ENCODE data around the gene GALNS. TPM values are rescaled to one million over a fixed set of nuclear protein-coding genes. Genes with fewer than 3 reads are reported as not detected.

The GALNS gene
- total RNA-seq, 1 donor from 2014 or later, result 38.9 TPM

DNA sequence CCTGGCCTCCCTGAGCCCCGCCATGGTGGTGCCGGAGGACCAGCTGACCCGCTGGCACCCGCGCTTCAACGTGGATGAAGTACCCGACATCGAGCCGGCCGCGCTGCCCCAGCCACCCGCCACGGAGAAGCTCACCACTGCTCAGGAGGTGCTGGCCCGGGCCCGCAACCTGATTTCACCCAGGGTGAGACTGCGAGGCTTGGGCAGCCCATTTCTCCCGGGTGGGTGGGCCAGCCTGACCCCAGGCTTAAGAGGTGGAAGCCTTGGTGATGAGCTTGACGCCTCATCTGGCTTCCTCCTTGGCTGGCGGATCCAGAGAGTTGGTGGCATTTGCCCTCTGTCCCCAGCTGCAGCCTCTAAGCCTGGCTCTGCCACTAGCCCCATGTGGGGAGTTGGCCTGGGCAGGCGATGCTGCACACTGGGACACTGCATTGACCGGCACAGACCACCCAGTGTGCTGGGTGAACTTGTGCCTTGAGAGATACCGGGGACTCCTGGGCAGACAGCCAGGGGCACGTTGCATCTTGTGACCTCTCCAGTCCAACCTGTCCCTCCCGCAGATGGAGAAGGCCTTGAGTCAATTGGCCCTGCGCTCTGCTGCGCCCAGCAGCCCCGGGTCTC lies 50.1 kb downstream of the GALNS start:
- intact Hi-C loops (cut with micrococcal nuclease), result no loop called here

DNA sequence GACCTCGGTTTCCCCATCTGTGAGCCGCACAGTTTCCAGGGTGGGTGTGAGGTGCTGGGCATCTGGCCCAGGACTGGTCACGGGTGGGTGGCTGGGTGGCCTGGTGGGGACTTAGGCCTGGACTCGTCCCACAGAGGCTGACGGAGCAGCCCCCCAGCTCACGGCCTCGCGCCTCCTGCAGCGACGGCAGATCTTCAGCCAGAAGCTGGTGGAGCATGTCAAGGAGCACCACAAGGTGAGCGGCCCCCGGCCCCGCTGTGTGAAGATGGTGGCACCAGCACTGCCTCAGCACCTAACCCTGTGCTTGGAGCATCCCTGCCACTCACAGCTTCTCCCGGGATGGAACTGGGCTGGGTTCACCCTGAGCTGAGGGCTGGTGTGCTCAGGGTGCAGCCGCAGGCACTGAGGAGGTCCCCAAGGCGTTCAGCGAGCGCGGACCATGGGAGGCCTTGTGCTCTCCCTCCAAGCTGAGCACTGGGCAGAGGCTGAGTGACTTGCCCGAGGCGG lies 50.8 kb downstream of the GALNS start:
- intact Hi-C loops (cut with micrococcal nuclease), result no loop called here

DNA sequence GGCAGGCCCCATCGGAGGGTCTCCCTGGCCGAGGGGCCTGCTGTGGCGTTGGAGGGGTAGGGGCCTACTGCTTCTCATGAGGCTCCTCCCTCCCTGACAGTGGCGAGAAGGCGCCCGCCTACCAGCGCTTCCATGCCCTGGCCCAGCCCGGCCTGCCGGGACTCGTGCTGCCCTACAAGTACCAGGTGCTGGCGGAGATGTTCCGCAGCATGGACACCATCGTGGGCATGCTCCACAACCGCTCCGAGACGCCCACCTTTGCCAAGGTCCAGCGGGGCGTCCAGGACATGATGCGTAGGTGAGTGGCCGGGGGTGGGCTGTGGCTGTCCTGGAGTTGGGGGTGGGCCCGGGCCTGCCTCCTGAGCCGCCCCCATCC lies 51.4 kb downstream of the GALNS start:
- intact Hi-C loops (cut with micrococcal nuclease), result no loop called here

DNA sequence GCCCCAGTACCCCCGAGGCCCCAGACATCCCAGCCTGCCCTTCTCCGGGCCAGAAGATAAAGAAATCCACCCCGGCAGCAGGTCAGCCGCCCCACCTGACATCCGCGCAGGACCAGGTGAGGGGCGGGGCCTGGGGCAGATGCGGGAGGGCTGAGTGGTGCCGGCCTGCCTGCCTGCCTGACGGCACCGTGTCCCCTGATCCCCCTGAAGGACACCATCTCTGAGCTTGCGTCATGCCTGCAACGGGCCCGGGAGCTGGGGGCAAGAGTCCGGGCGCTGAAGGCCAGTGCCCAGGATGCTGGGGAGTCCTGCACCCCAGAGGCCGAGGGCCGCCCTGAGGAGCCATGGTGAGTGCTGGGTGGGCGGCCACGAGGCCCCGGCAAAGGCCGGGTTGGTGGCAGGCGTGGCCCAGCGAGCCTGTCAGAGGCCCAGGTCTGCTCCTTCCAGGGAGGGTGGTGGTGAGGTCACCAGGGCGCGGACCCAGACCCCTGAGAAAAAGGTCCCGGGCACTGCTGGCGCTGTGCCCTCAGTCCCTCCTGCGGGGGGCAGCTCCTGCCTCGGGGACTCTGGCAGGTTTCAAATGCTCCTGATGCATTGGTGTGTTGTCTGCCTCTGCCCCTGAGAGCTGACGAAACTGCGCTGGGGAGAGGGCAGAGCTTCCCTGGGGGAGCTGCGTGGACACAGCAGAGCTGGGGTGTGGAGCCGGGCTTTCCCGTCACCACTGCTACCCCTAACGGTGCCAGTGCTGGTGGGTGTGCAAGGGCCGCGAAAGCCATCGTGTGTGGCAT lies 52.0 kb downstream of the GALNS start:
- intact Hi-C loops (cut with micrococcal nuclease), result loop anchor here (5.0 kb wide), 3 partner anchors 62 to 232 kb away; partner anchors contain the start of gene ZC3H18

DNA sequence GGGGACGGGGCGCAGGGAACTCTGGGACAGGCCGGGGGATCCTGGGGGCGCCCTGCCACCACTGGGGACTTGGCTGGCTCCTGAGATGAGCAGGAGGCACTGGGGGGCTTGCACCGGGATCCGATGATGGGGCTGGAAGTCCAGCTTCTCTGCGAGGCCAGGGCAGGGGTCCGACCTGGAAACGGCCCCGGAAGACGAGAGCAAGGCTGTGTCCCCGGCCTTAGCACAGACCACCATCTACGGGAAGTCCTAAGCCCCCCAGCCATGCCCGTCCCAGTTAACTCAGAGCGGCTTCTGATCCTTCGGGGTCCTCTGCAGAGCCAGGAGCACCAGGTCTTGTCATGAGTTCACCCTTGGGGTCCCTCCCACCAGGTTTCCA lies 52.6 kb downstream of the GALNS start:
- intact Hi-C loops (cut with micrococcal nuclease), result loop anchor here (5.0 kb wide), 3 partner anchors 62 to 232 kb away; partner anchors contain the start of gene ZC3H18

DNA sequence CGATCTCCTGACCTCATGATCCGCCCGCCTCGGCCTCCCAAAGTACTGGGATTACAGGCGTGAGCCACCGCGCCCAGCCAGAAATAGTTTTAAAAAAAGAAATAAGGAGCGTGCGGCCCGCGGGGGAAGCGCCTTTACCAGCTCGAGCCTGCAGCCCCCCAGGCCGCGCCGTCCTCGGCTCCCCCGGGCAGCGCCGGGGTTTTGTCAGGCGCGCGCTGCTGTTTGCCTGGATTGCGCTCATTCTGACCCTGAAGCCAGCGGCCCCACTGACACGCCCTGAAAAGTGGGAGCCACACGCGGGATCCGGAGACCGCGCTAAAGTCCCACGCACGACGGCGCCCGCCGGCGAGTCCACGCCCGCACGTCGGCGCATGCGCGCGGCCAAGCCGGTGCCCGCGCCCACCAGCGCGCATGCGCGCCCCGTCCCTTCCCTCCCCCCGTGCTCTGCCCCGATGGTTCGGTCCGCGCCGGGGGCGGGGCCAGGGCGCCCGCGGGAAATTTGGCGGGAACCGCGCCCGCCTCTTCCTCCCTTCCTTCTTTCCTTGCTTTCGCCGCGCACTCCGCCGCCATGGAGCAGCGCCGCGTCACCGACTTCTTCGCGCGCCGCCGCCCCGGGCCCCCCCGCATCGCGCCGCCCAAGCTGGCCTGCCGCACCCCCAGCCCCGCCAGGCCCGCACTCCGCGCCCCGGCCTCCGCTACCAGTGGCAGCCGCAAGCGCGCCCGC lies 53.3 kb downstream of the GALNS start, which contains the start of gene CDT1:
TSS of gene CDT1 (plus strand) at position 526 of the 724 bp plus-strand sequence. CDS start at position 569, 43 bp downstream.
- intact Hi-C loops (cut with micrococcal nuclease), result loop anchor here (1.0 to 5.0 kb wide), 5 partner anchors 8 to 231 kb away; partner anchors contain the start of genes APRT, PIEZO1 and ZC3H18

DNA sequence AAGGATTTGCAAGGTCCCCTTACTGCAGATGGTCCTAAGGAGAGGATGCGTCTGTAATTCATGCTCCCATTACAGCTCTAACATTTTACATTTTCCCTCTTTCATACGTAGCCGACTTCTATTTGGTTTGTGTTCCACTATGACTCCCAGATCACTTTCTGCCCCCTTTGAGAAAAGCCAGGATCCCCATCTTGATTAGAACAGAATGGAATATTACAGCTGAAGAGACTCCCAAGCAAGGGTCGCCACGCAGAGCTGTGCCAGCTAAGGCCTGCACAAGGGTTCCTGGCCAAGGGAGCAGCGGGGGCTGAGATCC lies 56.5 kb downstream of the GALNS start:
- intact Hi-C loops (cut with micrococcal nuclease), result loop anchor here (5.0 kb wide), 3 partner anchors 58 to 228 kb away; partner anchors contain the start of gene ZC3H18

DNA sequence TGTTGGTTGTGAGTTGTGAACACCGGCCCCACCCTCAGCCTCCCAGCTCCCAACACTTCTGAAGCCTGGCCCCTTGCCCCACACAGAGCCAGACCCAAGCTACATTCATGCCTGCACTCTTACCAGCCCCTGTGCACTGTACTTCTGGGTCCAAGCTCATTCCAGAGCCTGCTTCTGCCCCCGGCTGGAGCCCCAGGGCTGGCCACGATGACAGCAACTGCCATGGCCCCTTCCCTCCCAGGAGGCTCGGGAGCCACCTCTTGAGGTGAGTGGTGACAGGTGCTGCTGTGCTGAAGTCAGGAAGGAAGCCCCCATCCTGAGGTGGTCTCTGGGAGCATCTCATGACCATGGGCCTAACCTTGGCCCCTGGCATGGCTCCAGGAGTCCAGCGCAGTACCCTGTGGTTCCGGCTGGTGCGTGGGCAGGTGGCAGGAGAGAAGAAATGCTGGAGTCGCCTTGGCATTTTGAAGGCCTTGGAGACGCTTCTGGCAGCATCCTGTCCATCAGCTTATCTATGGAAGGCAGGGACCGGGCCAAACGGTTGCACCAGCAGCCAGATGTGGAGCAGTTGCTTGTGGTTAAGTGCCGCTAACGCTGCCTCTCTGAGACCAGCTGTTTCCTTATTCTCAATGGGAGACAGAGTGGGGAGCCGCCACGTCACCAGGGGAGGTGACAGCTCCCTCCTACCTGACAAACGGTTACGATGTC lies 57.0 kb downstream of the GALNS start:
- intact Hi-C loops (cut with micrococcal nuclease), result loop anchor here (5.0 kb wide), 3 partner anchors 57 to 227 kb away; partner anchors contain the start of gene ZC3H18

DNA sequence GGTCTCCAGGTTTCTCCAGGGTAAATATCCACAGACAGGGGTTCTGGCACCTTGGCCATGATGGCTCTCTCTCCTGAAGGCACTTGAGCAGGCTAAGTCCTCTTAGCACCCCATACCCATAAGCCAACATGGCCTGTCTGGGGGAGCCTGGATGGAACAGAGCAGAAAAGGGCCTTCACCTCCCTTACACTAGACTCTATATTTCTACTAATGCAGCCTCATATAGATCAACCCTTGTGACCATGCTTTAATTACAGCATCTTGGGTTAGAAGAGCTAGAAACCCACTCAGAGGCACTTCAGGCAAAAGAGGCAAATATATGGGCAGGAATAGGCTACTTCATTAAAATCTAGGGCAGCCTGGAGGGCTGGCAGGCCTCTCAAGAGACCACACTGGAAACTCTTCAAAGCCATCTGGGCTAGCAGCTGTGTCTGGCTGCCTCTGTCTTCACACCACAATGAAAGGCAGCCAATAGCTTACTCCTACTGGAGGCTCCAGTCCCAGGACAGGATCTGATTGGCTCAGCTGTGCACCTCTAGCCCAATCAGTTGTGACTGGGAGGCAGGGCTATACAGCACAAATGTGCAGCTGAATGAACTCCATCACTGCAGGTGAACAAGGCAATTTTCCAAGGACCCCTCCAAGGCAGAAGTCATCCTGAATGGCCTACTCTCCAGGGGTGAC lies 57.8 kb downstream of the GALNS start:
- intact Hi-C loops (cut with micrococcal nuclease), result no loop called here

DNA sequence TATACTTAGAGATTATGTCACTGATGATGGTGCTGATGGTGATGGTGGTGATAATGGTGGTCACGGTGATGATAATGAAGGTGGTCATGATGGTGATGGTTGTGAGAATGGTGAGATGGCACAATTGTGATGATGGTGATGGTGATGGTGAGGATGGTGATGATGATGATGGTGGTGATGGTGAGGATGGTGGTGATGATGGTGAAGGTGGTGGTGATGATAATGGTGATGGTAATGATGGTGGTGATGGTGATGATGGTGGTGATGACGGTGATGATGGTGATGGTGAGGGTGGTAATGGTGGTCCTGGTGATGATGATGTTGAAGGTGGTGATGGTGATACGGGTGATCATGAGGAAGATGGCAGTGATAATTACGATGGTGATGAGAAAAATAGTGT lies 58.7 kb downstream of the GALNS start:
- intact Hi-C loops (cut with micrococcal nuclease), result no loop called here

DNA sequence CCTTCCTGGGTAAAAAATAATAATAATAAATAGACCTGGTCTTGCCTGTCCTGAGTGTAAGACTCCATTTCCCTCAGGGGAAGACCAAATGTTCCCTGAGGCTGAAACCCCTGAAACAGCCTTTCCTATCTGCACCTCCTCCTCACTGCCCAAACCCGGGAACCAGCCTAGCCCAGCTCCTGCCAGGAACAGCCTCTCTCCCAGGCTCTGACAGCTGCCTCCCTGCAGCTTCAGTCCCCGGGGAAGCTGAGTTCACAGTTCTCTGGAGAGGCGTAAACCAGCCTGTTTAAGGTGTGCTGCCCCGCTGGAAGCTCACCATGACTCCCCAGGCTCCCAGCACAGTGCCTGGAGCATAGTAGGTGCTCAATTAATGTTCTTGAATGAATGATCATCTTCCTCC lies 60.5 kb downstream of the GALNS start:
- intact Hi-C loops (cut with micrococcal nuclease), result no loop called here

DNA sequence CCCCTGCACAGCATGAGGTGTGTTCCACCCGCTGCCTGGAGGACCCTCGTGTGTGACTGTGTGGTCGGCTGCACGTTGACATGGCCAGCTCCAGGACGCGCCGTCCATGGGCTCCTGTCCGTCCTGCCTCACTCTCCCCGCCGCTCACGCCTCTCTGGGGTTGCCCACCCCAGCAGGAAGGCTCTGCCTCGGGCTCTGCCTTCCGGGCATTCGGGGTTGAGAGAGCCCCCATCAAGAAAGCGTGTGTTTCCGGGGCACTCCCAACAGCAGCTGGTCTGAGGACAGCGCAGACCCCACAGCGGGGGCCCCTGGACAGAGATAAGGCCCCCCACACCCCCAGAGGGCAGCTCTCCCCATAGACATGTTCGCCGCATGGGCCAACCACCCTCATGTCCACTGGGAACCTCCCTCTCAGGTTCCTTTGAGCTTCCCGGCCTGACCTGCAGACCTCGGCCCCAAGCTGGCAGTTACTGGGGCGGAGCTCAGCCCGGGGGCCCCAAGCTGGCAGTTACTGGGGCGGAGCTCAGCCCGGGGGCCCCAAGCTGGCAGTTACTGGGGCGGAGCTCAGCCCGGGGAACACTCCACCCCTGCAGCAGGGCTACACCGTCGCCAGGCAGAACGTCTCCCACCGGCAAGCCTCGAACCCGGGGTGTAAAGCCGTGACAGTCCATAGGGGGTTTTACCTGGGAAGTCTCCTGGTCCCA lies 63.3 kb downstream of the GALNS start:
- intact Hi-C loops (cut with micrococcal nuclease), result no loop called here

DNA sequence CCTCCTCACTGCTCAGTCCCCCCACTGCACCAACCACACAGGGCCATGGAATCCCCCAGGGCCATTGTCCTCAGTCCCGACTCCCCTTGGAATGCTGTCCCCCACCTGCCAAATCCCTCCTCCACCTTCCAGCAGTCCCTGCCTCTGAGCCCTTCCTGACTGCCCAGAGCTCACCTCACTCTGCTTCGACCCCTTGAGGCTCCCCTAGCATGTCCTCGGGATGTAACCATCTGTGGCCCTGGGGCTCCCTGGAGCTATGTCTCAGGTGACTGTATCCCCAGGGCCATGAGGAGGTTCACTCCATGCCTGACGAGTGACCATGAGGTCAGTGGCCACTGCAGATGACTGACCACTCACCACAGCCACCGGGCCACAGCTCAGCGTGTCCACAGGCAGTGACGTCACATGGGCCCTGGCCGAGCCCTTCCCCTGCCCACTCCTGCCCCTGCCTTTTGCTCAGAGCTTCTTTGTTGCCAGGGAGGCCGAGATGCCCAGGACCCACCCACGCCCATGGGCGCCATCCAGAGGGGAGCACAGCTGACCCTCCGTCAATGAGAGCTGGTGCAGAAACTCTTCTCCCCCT lies 64.0 kb downstream of the GALNS start:
- intact Hi-C loops (cut with micrococcal nuclease), result no loop called here

DNA sequence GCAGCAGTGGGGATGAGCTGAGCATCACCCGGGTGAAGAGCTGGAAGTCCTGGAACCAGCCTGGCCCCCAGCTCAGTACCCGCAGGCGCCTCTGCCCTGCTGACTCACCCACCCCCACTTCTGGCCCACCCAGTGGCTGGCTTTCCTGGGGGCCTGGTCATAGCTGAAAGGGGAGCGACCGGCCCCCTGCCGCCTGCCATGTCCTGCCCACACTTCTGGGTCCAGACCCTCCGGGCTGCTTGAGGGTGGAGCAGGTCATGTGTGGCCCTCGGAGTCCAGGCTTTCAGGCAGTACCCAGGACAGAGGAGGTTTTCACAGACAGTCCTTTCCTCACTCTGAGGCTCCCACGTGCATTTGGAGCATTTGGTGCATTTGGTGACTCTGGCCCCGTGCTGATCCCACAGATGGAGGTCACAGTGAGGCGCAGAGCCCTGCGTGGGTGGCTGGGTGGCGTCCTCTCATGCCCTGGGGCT lies 64.6 kb downstream of the GALNS start:
- intact Hi-C loops (cut with micrococcal nuclease), result no loop called here

DNA sequence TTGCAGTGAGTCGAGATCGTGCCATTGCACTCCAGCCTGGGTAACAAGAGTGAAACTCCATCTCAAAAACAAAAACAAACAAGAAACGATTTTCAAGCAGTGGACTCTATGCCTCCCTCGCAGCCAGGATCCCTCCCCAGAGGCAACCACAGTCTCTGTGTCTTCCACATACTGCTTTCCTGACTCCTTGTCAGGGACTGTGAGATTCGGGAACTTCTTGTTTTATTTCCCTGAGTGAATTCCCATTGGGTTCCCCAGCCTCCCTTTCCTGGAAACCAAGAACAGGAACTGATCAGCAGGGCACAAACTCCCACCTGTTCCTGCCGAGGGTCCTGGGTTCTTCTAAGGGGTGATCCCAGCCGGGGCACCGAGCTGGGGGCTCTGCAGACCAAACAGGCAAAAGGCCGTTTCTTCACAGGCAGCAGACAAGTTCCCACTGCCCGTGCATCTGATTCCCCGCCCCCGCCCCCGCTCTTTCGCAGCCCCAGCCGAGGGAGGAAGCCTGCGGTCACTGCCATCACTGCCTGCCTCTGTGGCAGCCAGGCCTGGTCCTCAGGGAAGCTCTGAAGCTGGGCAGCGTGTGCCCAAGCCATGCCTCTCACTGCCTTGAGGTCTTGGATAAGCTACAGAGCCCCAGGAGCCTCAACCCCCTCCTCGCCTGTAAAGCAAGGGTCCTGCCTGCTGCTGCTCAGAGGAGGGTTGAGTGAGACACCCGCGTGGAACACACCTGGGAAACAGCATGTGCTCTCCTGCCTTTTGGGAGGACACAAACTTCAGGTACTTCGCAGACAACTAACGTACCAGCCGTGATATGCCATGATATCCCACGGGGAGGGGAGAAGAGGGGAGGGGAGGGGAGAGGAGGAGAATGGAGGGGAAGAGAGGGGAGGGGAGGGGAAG lies 66.2 kb downstream of the GALNS start:
- intact Hi-C loops (cut with micrococcal nuclease), result no loop called here

DNA sequence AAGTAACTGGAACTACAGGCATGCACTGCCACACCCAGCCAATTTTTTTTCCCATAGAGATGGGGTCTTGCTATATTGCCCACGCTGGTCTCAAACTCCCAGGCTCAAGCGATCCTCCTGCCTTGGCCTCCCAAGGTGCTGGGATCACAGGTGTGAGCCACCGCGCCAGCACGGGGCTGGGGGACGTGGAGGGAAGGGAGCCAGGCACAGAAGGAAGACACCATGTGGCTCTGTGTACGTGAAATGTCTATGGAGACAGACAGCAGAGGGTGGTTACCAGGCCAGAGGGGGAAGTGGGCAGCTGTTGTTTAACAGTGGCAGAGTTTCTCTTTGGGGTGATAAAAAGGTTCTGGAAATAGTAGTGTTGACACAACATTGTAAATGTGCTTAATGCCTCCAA lies 67.2 kb downstream of the GALNS start:
- intact Hi-C loops (cut with micrococcal nuclease), result loop anchor here (5.0 to 10.0 kb wide), 2 partner anchors 217 to 335 kb away; partner anchors contain the start of genes ZC3H18 and ZFPM1

DNA sequence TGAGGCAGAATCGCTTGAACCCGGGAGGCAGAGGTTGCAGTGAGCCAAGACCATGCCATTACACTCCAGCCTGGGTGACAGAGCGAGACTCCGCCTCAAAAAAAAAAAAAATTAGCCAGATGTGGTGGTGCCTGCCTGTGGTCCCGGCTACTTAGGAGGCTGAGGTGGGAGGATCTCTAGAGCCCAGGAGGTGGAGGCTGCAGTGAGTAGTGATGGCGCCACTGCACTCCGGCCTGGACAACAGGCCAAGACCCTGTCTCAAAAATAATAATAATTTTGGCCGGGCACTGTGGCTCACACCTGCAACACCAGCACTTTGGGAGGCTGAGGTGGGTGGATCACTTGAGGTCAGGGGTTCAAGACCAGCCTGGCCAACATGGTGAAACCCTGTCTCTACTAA lies 68.0 kb downstream of the GALNS start:
- intact Hi-C loops (cut with micrococcal nuclease), result loop anchor here (5.0 to 10.0 kb wide), 2 partner anchors 216 to 334 kb away; partner anchors contain the start of genes ZC3H18 and ZFPM1

Measured in T-helper 2 cell treated with Interferon-gamma antibody and Interleukin-4, amounts not matched to agents 100 ng/mL and 5 ng/mL, for 36 hours (primary cell).